NCI-H2227 (cell line): ENCODE measurements around the gene SPINK13.
"Not testable (repeated sequence)": the region's sequence is repeated elsewhere in the genome, so short reads cannot be mapped to it uniquely, and the experiment has no call there.

Source experiments
- DNase-seq: peaks from one replicate; lab custom pipeline; 2025; ENCODE audit not compliant: unreplicated experiment; lab: John Stamatoyannopoulos, UW

The SPINK13 gene, protein sequence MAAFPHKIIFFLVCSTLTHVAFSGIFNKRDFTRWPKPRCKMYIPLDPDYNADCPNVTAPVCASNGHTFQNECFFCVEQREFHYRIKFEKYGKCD

DNA sequence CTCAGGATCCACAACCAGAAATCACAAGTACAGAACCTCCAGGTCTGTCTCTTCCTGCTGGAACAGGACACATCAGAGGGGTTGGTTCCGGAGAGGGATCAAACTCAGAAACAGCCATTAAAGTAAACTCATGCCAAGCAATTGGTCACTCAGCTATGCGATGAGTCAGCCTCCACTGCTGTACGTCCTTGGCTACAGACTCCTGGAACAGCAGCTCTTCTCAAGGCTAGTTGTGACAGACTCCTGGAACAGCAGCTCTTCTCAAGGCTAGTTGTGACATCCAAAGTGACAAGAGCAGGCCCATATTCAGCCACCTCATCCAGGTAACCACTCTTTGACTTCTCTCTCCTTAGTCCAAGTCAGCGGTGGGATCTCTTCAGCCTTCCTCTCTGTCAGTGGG, at the start of gene SPINK13:
Gene SPINK13 (plus strand): TSS at position 229 of the 400 bp plus-strand sequence. CDS start 1,279 bp downstream, outside the sequence.
- no peak for DNase-seq

GRCh38 chr5:148221508-148221907, 47.1 kb upstream of the SPINK13 start:
- DNase-seq, result no peak

GRCh38 chr5:148224117-148224742, 44.4 kb upstream of the SPINK13 start:
- DNase-seq, result no peak

- no peak for DNase-seq
These were observed 40.1 kb upstream of the SPINK13 start for GRCh38 chr5:148228392-148228984.

DNA sequence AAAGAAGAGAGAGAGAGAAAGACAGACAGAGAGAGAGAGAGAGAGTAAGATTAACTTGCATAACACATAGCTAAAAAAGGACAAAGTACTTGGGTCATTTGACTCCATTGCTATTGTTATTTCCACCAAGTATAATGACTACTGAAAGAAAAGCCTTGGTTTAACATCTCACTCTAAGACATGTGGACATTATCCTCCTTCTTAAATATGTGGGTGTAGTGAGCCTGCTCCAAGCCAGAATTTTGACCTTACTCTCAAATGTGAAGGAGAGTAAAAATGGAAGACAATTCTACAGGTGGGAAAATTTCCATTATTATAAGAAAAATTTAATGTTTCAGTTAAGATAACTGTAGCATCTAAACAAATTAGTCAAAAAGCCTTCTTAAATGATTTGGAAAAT, 38.8 kb upstream of the SPINK13 start:
- DNase-seq, result no peak

DNA sequence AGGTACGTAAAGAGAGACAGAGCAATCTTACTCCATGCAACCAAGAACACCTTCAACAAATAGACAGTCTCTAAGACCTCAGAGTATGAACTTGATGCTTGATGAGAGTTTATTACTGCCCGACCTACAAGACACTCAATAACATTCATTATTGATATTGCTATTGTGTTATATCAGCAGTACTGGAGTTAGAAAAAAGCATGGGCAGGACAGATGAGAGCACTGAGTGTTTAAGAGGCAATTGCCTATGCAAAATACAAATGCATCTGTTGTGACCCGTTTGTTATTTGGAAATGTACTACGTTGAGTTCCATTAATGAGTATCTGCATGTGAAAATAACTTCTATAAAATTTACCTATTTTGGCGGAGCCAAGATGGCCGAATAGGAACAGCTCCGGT, 38.4 kb upstream of the SPINK13 start:
- no peak for DNase-seq

DNA sequence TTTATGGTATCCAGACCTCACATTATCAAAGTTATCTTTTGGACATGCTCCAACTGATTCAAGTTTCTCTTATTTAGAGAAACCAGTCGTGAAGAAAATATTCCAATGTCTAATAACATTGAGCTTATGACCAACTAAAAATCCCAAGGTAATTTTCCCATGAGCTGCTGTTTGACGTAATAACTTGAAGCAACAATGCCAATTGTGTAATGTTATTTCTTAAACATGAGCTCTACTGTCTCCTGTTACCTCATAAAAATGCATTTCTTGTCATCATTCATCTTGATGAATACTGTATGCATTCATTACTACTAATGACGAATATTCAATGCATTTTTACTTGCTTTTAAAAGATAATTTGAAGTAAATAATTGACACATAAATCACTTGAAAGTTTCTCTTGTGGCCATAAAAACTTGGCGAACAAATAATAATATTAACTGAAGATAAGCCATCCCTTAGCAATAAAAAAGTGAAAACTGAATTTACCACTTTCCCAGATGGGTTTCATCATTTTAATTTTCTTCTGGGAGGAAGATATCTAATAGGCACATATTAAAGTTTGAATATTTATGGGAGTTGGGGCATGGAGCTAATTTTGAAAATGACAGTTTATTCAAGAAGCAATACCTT, 30.7 kb upstream of the SPINK13 start:
- DNase-seq, result no peak

GRCh38 chr5:148238418-148238794, 30.2 kb upstream of the SPINK13 start, which contains the start of gene MARCOL:
Gene MARCOL, plus strand, starts transcription at chr5:148238525. Its CDS starts 73 bp downstream, at chr5:148238598.
- no peak for DNase-seq

- no peak for DNase-seq
These were observed 19.7 kb upstream of the SPINK13 start for GRCh38 chr5:148248894-148249293.

DNA sequence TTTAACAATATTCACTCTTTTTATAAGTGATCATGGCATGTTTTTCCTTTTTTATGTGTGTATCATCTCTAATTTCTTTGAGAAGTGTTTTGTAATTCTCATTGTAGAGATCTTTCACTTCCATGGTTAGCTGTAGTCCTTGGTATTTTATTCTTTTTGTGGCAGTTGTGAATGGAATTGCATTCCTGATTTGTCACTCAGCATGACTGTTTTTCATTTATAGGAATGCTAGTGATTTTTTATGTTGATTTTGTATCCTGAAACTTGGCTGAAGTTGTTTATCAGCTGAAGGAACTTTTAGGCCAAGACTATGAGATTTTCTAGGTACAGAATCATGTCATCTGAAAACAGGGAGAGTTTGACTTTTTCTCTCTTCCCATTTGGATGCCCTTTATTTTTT, 13.1 kb upstream of the SPINK13 start:
- no peak for DNase-seq

GRCh38 chr5:148259288-148259687, 9.3 kb upstream of the SPINK13 start:
- DNase-seq, result no peak

DNA sequence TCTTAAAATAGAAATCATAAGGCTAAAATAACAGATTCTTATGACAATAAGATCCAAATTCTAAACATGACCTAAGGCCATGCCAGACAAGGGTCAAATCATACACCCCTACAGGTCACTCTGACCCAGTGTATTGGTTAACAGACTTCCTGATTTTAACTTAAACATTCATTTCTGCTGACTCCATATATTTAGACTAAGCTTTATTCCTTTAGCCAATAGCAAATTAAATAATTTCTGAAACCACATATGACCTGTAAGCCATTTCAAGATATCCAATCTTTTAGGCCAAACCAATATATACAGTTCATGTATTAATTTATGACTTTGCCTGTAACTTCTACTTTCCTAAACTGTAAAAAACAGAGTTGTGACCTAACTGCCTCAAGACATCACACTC, 7.4 kb upstream of the SPINK13 start:
- no peak for DNase-seq

DNA sequence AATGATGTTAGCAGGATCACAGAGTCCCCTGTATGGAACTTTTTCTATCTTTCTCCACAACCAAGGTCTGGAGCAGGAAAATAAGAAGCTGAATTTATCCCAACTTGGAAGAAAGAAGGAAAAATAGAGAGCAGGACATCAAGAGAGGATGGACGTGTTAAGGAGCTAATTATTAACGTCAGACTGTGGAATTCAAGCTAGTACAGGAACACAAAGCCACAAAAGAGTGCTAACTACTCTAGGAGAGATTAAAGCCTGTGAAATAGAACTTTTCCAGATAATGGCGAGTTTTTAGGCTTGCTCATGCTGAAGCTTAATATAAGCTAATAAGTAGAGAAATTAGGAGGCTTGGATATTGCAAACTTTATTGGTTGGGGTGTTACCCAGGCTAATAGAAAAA, 632 bp upstream of the SPINK13 start:
- DNase-seq, result no peak

GRCh38 chr5:148275129-148275528, 6.5 kb downstream of the SPINK13 start:
- DNase-seq, result not testable (repeated sequence)

DNA sequence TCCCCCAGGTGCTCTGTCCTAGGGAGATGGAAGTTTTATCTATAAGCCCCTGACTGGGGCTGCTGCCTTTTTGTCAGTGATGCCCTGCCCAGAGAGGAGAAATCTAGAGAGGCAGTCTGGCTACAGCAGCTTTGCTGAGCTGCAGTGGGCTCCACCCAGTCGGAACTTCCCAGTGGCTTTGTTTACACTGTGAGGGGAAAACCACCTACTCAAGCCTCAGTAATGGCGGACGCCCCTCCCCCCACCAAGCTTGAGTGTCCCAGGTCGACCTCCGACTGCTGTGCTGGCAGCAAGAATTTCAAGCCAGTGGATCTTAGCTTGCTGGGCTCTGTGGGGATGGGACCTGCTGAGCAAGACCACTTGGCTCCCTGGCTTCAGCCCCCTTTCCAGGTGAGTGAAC, 12.3 kb downstream of the SPINK13 start:
- DNase-seq, result peak; percentile 2

- not testable (repeated sequence) for DNase-seq
These were observed 12.7 kb downstream of the SPINK13 start for GRCh38 chr5:148281336-148281735.

GRCh38 chr5:148290271-148291195, 21.9 kb downstream of the SPINK13 start:
- DNase-seq, result peak; percentile 18

DNA sequence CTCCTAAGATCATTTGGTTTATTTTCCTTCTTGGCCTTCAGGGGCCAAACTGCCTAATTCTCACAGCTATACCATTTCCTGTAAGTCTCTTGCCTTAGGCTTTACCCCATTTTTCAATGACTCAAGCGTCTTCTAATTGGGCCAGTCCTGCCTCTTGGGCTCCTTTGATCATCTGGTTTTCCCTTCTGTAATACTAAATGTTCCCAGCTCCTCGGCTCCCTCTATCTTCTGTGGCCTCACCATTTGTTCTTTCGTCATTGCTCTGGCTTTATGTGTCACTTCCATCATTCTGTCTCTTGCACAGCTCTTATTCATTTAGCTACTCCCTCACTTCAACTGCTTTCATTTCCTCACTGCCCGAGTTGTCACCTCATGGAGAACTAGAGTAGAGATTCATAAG, 29.1 kb downstream of the SPINK13 start:
- no peak for DNase-seq

- no peak for DNase-seq
These were observed 37.9 kb downstream of the SPINK13 start for GRCh38 chr5:148306446-148306845.

DNA sequence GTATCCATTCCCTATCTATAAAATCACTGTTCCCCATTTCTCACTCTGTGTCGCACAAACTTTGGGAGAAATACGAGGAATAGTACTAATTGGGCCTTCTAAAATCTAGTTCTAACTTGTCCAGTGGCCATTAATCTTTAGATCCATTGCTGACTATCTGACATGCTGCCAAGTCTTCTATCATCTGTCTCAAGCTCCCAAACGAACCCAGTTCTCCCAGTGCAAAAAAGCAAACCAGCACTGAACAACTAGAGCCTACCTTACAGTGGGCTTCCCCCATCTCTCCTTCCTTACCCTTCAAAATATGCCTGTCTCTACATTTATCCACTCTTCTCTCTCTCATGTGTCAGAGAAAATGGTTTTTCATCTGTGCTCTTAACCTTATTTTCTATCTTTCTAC, 40.4 kb downstream of the SPINK13 start:
- no peak for DNase-seq

DNA sequence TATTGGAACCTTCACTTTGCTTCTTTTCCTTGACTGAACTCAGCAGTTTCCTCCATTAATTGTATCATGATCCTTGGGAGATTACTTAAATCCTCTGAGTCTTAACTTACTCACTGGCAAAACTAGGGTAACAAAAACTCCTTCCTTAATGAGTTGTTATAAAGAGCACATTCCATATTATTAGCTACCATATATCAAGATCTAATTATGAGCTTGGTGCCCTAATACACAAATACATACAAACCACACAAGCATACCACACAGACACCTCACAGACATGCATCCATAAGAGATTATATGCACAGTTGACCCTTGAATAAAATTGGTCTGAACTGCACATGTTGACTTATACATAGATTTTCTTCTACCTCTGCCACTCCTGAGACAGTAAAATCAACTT, 41.2 kb downstream of the SPINK13 start:
- no peak for DNase-seq
